Loucy (cell line): ENCODE results near the gene LYL1.

Source experiments
- H2AFZ ChIP-seq: fragments of 200-600 bp; sonication (generic); 2 replicates; pipeline ENCODE4 v1.6.0; 2016; ENCODE audit warnings: antibody characterized with exemption, mild to moderate bottlenecking, low read length, moderate library complexity
- H3F3A ChIP-seq: fragments of 200-600 bp; 2 replicates; pipeline ENCODE4 v1.6.0; 2016; ENCODE audit warnings: antibody characterized with exemption, low read depth, mild to moderate bottlenecking
- H3K27me3 ChIP-seq: fragments of 200-600 bp; sonication (generic); 2 replicates; pipeline ENCODE4 v1.6.1; 2014; ENCODE audit warnings: low read length, mild to moderate bottlenecking; ENCODE audit not compliant: insufficient read depth, poor library complexity, severe bottlenecking
- H3K36me3 ChIP-seq: fragments of 200-600 bp; sonication (generic); 2 replicates; pipeline ENCODE4 v1.6.1; 2016; ENCODE audit warnings: low read length; ENCODE audit not compliant: insufficient read depth
- H3K4me1 ChIP-seq: fragments of 200-600 bp; sonication (generic); 2 replicates; pipeline ENCODE4 v1.5.1; 2014; ENCODE audit warnings: low read length, mild to moderate bottlenecking; ENCODE audit not compliant: insufficient read depth, poor library complexity, severe bottlenecking
- H3K4me2 ChIP-seq: fragments of 200-600 bp; sonication (generic); 2 replicates; pipeline ENCODE4 v1.6.0; 2014; ENCODE audit warnings: antibody characterized with exemption, low read length, low read depth, mild to moderate bottlenecking; ENCODE audit not compliant: poor library complexity, severe bottlenecking
- H3K4me3 ChIP-seq: fragments of 200-600 bp; sonication (generic); 2 replicates; pipeline ENCODE4 v1.5.1; 2014; ENCODE audit warnings: low read length, mild to moderate bottlenecking, mixed read lengths; ENCODE audit not compliant: poor library complexity, severe bottlenecking
- H3K79me2 ChIP-seq: fragments of 200-600 bp; sonication (generic); 2 replicates; pipeline ENCODE4 v1.6.1; 2014; ENCODE audit warnings: low read length; ENCODE audit not compliant: insufficient read depth
- H3K9ac ChIP-seq: fragments of 200-600 bp; sonication (generic); 2 replicates; pipeline ENCODE4 v1.6.0; 2014; ENCODE audit warnings: mild to moderate bottlenecking, low read depth, low read length, moderate library complexity; ENCODE audit not compliant: poor library complexity, severe bottlenecking
- H3K9me2 ChIP-seq: fragments of 200-600 bp; sonication (generic); replicated peaks from 2 replicates; pipeline ENCODE4 v1.6.1; 2016; ENCODE audit warnings: low read depth, low read length, mixed read lengths
- H3K9me3 ChIP-seq: fragments of 200-600 bp; sonication (generic); 2 replicates; pipeline ENCODE4 v1.6.1; 2014; ENCODE audit warnings: mild to moderate bottlenecking, antibody characterized with exemption, low read length, low read depth; ENCODE audit not compliant: insufficient read depth
- H4K20me1 ChIP-seq: fragments of 200-600 bp; sonication (generic); 2 replicates; pipeline ENCODE4 v1.6.0; 2014; ENCODE audit warnings: antibody characterized with exemption, low read length, mild to moderate bottlenecking; ENCODE audit not compliant: insufficient read depth, poor library complexity, severe bottlenecking
- EZH2phosphoT487 ChIP-seq: fragments of 200-600 bp; IDR thresholded peaks from 2 replicates; pipeline ENCODE4 v1.6.1; 2018; ENCODE audit warnings: antibody characterized with exemption, mild to moderate bottlenecking, moderate library complexity, borderline replicate concordance
- TF ChIP-seq, protein P1 (sequence below): fragments of 200-600 bp; sonication (generic); conservative IDR thresholded peaks from 2 replicates; pipeline ENCODE4 v1.5.1; 2014; ENCODE audit warnings: mild to moderate bottlenecking, antibody characterized with exemption, low read length

LYL1 gene

DNA sequence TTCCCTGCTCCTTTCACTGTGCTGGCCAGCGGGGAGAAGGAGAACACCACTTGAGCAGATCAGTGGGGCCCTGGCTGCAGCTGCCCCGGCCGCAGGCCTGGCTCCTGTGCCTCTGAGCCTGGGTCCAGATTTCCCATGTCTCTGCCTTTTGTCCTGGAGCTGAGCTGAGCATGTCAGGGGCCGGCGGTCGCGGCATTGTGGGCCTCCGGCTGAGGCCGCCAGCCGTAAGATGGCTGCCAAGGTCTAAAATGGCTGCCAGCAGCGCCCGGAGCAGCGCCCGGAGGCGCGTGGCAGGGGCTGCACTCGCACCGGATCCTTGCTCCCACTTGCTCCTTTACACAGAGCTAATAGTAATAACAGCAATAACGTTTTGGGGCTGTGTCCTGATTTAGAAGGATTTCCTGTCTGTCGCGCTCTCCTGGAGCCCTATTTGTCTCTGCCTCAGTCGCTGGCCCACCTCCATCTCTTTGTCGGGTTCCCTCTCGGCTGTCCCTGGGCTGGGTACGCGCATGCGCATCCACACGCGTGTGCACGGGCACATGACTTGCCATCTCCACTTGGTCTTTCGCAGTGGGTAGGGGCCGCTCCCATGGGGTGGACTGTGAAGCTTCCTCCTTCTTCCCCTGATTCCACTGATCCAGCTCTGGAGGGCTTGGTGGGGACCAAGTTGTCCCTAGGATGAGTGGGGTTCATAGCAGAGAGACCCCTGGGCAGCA is 32.1 kb downstream of the LYL1 start:
- Histone ChIP-seq H3F3A (no peaks in the 10 kb centered on the region), H3K27me3 (no peaks in the 10 kb centered on the region), H3K79me2 (no peaks in the 10 kb centered on the region), H2AFZ (no peak overlapping the region), H3K9ac (no peak overlapping the region), H3K4me1 (no peaks in the 10 kb centered on the region), H3K36me3 (no peaks in the 10 kb centered on the region), H3K9me3 (no peaks in the 10 kb centered on the region), H3K4me2 (no peak overlapping the region), H3K4me3 (no peak overlapping the region), H4K20me1 (no peaks in the 10 kb centered on the region), H3K9me2 (no peaks in the 10 kb centered on the region)
- TF ChIP-seq EZH2phosphoT487: no peak
- TF ChIP-seq, protein P1, sequence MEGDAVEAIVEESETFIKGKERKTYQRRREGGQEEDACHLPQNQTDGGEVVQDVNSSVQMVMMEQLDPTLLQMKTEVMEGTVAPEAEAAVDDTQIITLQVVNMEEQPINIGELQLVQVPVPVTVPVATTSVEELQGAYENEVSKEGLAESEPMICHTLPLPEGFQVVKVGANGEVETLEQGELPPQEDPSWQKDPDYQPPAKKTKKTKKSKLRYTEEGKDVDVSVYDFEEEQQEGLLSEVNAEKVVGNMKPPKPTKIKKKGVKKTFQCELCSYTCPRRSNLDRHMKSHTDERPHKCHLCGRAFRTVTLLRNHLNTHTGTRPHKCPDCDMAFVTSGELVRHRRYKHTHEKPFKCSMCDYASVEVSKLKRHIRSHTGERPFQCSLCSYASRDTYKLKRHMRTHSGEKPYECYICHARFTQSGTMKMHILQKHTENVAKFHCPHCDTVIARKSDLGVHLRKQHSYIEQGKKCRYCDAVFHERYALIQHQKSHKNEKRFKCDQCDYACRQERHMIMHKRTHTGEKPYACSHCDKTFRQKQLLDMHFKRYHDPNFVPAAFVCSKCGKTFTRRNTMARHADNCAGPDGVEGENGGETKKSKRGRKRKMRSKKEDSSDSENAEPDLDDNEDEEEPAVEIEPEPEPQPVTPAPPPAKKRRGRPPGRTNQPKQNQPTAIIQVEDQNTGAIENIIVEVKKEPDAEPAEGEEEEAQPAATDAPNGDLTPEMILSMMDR: no peak

DNA sequence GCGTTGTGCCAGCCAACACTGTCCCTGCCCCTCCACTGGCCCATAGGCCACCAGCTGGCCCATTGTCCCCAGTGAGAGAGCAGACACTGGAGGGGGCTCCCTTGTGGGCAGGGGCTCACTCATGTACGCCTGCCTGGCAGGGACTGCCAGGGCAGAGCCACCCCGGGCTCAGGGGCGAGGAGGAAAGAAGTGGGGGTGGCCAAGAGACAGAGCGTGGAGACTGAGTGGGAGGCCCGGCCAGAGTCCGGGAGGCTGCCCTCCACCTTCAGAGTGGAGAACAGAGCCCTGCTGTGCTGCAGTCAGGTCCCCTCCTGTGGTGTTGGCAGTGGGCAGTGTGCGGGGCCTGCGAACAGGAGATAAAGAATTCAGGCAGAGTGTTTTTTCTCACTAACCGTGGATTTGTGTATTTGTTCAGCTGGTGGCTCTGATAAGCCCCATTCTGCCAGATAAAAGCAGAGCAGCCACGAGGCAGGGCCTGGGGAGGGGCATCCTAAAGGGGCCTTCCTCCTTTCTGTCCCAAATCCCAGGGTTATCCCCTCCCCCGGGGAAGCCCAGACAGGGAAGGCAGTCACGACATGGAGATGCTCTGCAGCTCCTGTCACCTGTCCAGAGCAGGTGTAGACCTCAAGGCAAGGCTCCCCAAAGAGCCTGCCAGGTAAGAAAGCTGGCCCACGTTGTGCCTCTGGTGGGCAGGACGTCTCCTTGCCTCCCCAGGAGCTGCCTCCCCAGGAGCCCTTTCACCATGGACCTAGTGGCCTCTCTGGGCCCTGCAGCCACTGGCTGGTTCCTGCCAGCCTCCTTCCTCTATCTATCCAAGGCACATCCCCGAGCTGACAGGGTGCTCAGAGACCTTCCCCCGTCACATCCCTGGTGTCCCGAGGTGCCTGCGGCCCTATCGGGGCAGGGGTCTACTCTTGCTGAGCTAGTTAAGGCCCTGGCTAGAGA is 33.0 kb downstream of the LYL1 start:
- no peaks in the 10 kb centered on the region for H3K4me1 ChIP-seq
- H3K9me2 ChIP-seq: no peaks in the 10 kb centered on the region
- H3K79me2 ChIP-seq: no peaks in the 10 kb centered on the region
- TF ChIP-seq, protein P1: no peak
- no peak for TF ChIP-seq EZH2phosphoT487
- H2AFZ ChIP-seq: no peak overlapping the region
- no peaks in the 10 kb centered on the region for H3K36me3 ChIP-seq
- H3F3A ChIP-seq: no peaks in the 10 kb centered on the region
- no peaks in the 10 kb centered on the region for H3K27me3 ChIP-seq
- no peak overlapping the region for H3K4me3 ChIP-seq
- no peaks in the 10 kb centered on the region for H4K20me1 ChIP-seq
- no peak overlapping the region for H3K9ac ChIP-seq
- H3K4me2 ChIP-seq: no peak overlapping the region
- no peaks in the 10 kb centered on the region for H3K9me3 ChIP-seq

DNA sequence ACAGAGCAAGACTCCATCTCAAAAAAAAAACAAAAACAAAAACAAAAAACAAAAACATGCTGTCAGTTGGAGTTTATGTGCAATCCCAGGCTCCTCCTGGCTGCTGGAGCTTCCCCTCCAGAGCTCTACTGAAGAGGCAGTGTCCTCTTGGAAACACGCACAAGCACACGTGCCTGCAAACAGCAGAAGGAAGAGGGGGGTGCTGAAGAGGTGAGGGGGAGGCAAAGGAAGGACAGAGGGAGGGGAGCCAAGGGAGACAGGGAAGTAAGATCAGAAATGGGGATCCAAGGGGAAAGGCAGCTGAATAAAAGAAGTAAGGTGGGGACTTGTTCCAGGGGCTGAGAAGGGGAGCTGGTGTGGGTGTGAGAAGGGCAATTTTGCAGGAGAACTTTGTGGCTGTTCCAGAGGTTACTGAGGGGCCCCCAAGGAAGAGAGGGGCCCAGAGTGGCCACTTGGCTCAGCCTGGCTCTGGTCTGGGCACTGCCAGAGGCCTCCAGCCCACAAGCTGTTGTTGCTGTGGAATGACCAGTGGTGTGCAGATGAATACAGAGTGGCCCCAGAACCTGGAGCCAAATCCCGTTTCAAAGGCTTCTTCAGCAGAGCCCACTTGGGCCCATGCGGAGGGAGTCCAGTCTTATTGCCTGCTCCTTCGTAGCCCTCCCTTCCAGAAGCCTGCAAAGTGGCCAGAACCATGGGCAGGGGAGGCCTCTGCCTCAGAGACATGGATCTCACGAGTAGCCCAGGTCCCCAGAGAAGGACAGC is 34.4 kb downstream of the LYL1 start:
- Histone ChIP-seq H3K9me2 (no peaks in the 10 kb centered on the region), H3K4me3 (no peak overlapping the region), H3K9me3 (no peaks in the 10 kb centered on the region), H3F3A (no peaks in the 10 kb centered on the region), H3K4me1 (no peaks in the 10 kb centered on the region), H3K9ac (no peak overlapping the region), H3K27me3 (no peaks in the 10 kb centered on the region), H4K20me1 (no peaks in the 10 kb centered on the region), H3K79me2 (no peaks in the 10 kb centered on the region), H2AFZ (no peak overlapping the region), H3K4me2 (no peak overlapping the region), H3K36me3 (no peaks in the 10 kb centered on the region)
- TF ChIP-seq, protein P1: no peak
- no peak for TF ChIP-seq EZH2phosphoT487
